Psoas muscle (tissue), 8 donors: ENCODE data around the gene TUBG2. TPM values are rescaled to one million over a fixed set of nuclear protein-coding genes. Genes with fewer than 3 reads are reported as not detected.
"Not testable (repeated sequence)": the region's sequence is repeated elsewhere in the genome, so short reads cannot be mapped to it uniquely, and the experiment has no call there.

ENCODE experiments used
- ATAC-seq, 4 donors: fragments of 200-7000 bp; cut with Tn5 transposase; one replicate each; pipeline ENCODE4 v1.9.1; 2020; ENCODE audit warnings: moderate library complexity in 3 of 4, mild to moderate bottlenecking in 2 of 4
- DNase-seq, 2 donors: peaks; one replicate each; pipeline ENCODE4 v3.0.0-alpha.2; 2020
- H3K27ac ChIP-seq: fragments of 200-600 bp; one replicate; pipeline ENCODE4 v1.8.0; 2022
- H3K27me3 ChIP-seq, 3 donors: fragments of 200-600 bp in 1 of 3; one replicate each; pipeline versions ENCODE4 v1.6.1 to v1.8.0; 2013 to 2022; ENCODE audit warnings: low read length in 2 of 3, mild to moderate bottlenecking in 2 of 3, moderate library complexity in 1 of 3; ENCODE audit not compliant: insufficient read depth in 3 of 3
- H3K36me3 ChIP-seq, 2 donors: fragments of 200-600 bp in 1 of 2; one replicate each; pipeline versions ENCODE4 v1.6.1 to v1.8.0; 2013 to 2022; ENCODE audit warnings: low read depth in 1 of 2, mild to moderate bottlenecking in 1 of 2, moderate library complexity in 1 of 2; ENCODE audit not compliant: insufficient read depth in 1 of 2
- H3K4me1 ChIP-seq: fragments of 200-600 bp; one replicate; pipeline ENCODE4 v1.8.0; 2022
- H3K4me3 ChIP-seq: fragments of 200-600 bp; one replicate; pipeline ENCODE4 v1.8.0; 2022; ENCODE audit warnings: mild to moderate bottlenecking
- H3K9me3 ChIP-seq: fragments of 200-600 bp; one replicate; pipeline ENCODE4 v1.8.0; 2022
- CTCF ChIP-seq: fragments of 200-600 bp; IDR thresholded peaks from one replicate; pipeline ENCODE4 v1.8.0; 2022; ENCODE audit warnings: antibody characterized with exemption
- WGBS, 3 donors: extraction: QIAGEN DNeasy Blood & Tissue Kit; methylation state at CpG; one replicate each; pipeline versions ENCODE4 v1.1.6 to v1.1.7; 2013; 5-methylcytosine and 5-hydroxymethylcytosine counted together
- intact Hi-C, 2 donors: fragments of 100-400 bp; cut with DNase I; formaldehyde crosslinking; loops; one replicate each; pipeline versions ENCODE4 v1.11.0 to v1.14.2; 2022
- polyA plus RNA-seq, 3 donors: library from polyadenylated mRNA; stranded (reverse); fragments of 200-250 nt; gene quantifications; one replicate each; pipeline ENCODE4 v1.2.3, GENCODE V29; 2013
- total RNA-seq, 4 donors: library from RNA; stranded (reverse); fragmentation: NEBNext Ultra II Directional in 2 of 4; extraction: Animal tissue kit (Norgen Biotek cat#: 25700) in 2 of 4; gene quantifications; one replicate each; pipeline versions ENCODE4 v1.2.1 to v1.2.4, GENCODE V29; 2021 to 2023
- donor health status: healthy with polysubstance abuse.
- donor health status: DM: no; HTN: no; CAD: no; lungs with moderate emphysema.
- donor health status: Bipolar disorder and iron deficiency.
- donor health status: healthy.
- donor health status: DM: yes; HTN: yes; CAD: no.
- donor health status: DM: no; HTN: no; CAD: no.
- donor health status: DM: no; HTN: no; CAD: no.
- donor health status: DM: yes; HTN: yes; CAD: no.

TUBG2 gene
- total and polyA plus RNA-seq, 7 donors, result 2.7 to 11.9 (median 4.9) TPM

- 42 to 58% (median 48%) methylated on average over 7 of the region's 7 CpGs for WGBS, 3 donors
- peak; percentile 7 for TF ChIP-seq CTCF
- ATAC-seq, result peak; percentile 92 to 94 (median 93)
Measured at GRCh38 chr17:42623732-42624596, 35.1 kb upstream of the TUBG2 start.

GRCh38 chr17:42627032-42627764 lies 31.9 kb upstream of the TUBG2 start:
- H3K27ac ChIP-seq, result peak overlapping the region; percentile 53
- ATAC-seq, H3K9me3 ChIP-seq, H3K4me3 ChIP-seq, intact Hi-C loops, H3K4me1 ChIP-seq, H3K27me3 ChIP-seq, H3K36me3 ChIP-seq, DNase-seq: not testable (repeated sequence)
- WGBS, 3 donors, result 49 to 84% (median 51%) methylated on average over 6 of the region's 6 CpGs

More at GRCh38 chr17:42623732-42624596, 35.1 kb upstream of the TUBG2 start:
- Histone ChIP-seq H3K4me1 (peaks cover 11% of the 10 kb centered on the region), H3K27me3 (no peaks in the 10 kb centered on the region), H3K4me3 (no peak overlapping the region), H3K9me3 (no peaks in the 10 kb centered on the region), H3K36me3 (no peaks in the 10 kb centered on the region), H3K27ac (peak overlapping the region; percentile 66)
- intact Hi-C loops, result loop anchor here in 1 of 2 donors (5.0 kb wide), 1 partner anchor 48 kb away; no protein-coding TSS in a partner anchor
- peak; percentile 23 to 68 for DNase-seq

GRCh38 chr17:42629411-42630009 lies 29.6 kb upstream of the TUBG2 start:
- H3K36me3 ChIP-seq, result no peaks in the 10 kb centered on the region
- intact Hi-C loops, result no loop called here
- H3K27ac ChIP-seq, result no peak overlapping the region
- H3K4me3 ChIP-seq, result no peak overlapping the region
- no peaks in the 10 kb centered on the region for H3K27me3 ChIP-seq
- WGBS, 3 donors, result 78 to 87% (median 79%) methylated on average over 3 of the region's 3 CpGs
- H3K9me3 ChIP-seq, result no peaks in the 10 kb centered on the region
- ATAC-seq, result no peak
- DNase-seq, result no peak
- no peaks in the 10 kb centered on the region for H3K4me1 ChIP-seq
- TF ChIP-seq CTCF, result no peak

- no peak for ATAC-seq
- Histone ChIP-seq H3K36me3 (no peaks in the 10 kb centered on the region), H3K27me3 (no peaks in the 10 kb centered on the region), H3K4me3 (no peak overlapping the region), H3K4me1 (no peaks in the 10 kb centered on the region), H3K9me3 (no peaks in the 10 kb centered on the region), H3K27ac (no peak overlapping the region)
- no peak for TF ChIP-seq CTCF
- 75 to 83% (median 77%) methylated on average over 9 of the region's 9 CpGs for WGBS, 3 donors
- no peak for DNase-seq
- intact Hi-C loops, result no loop called here
Measured at GRCh38 chr17:42632949-42633444, 26.1 kb upstream of the TUBG2 start.
